ENCODE results near the gene TXNRD1. TPM values are rescaled to one million over a fixed set of nuclear protein-coding genes. Genes with fewer than 3 reads are reported as not detected.
"Not testable (repeated sequence)": the region's sequence is repeated elsewhere in the genome, so short reads cannot be mapped to it uniquely, and the experiment has no call there.

The TXNRD1 gene
- total RNA-seq, 1 donor = 502 TPM

GRCh38 chr12:104331376-104331775 is 115.8 kb downstream of the TXNRD1 start:
- TF ChIP-seq CTCF (IDR thresholded peaks at IDR 0.05; ENCODE audit: extremely low read depth, low read depth, low read length) = no peak
- Histone ChIP-seq H3K4me1 (ENCODE audit: insufficient read depth, low read length) (no peaks in the 10 kb centered on the region), H3K4me2 (ENCODE audit: insufficient read depth, low read length) (no peak overlapping the region), H4K20me1 (ENCODE audit: insufficient read depth, low read length) (peaks cover 14% of the 10 kb centered on the region), H3K79me2 (ENCODE audit: insufficient read depth, low read length) (peaks cover 11% of the 10 kb centered on the region), H3K27me3 (ENCODE audit: insufficient read depth, low read length) (no peaks in the 10 kb centered on the region), H3K4me3 (ENCODE audit: insufficient read depth, low read length) (no peak overlapping the region), H2AFZ (ENCODE audit: low read length) (no peak overlapping the region), H3K36me3 (ENCODE audit: insufficient read depth, low read length) (peaks cover 93% of the 10 kb centered on the region), H3K9me3 (ENCODE audit: low read depth, low read length) (no peaks in the 10 kb centered on the region), H3K27ac (ENCODE audit: low read depth, low read length) (peak overlapping the region; percentile 0)
- no peak for DNase-seq (ENCODE audit: insufficient read length, low spot score, missing footprints)

- H3K36me3 ChIP-seq (ENCODE audit: insufficient read depth, low read length) = peaks cover 93% of the 10 kb centered on the region
- H2AFZ ChIP-seq (ENCODE audit: low read length); H3K4me2 ChIP-seq (ENCODE audit: insufficient read depth, low read length); H3K4me1 ChIP-seq (ENCODE audit: insufficient read depth, low read length); H3K9me3 ChIP-seq (ENCODE audit: low read depth, low read length); DNase-seq (ENCODE audit: insufficient read length, low spot score, missing footprints); H3K27ac ChIP-seq (ENCODE audit: low read depth, low read length); H3K4me3 ChIP-seq (ENCODE audit: insufficient read depth, low read length); H3K27me3 ChIP-seq (ENCODE audit: insufficient read depth, low read length): not testable (repeated sequence)
- peaks cover 14% of the 10 kb centered on the region for H3K79me2 ChIP-seq (ENCODE audit: insufficient read depth, low read length)
- peaks cover 11% of the 10 kb centered on the region for H4K20me1 ChIP-seq (ENCODE audit: insufficient read depth, low read length)
Measured at GRCh38 chr12:104332273-104332672, 116.7 kb downstream of the TXNRD1 start.

- no peaks in the 10 kb centered on the region for H3K27me3 ChIP-seq (ENCODE audit: insufficient read depth, low read length)
- no peak overlapping the region for H3K4me3 ChIP-seq (ENCODE audit: insufficient read depth, low read length)
- peaks cover 15% of the 10 kb centered on the region for H4K20me1 ChIP-seq (ENCODE audit: insufficient read depth, low read length)
- H3K27ac ChIP-seq (ENCODE audit: low read depth, low read length) = peak overlapping the region; percentile 3
- H3K9me3 ChIP-seq (ENCODE audit: low read depth, low read length) = no peaks in the 10 kb centered on the region
- H3K36me3 ChIP-seq (ENCODE audit: insufficient read depth, low read length) = peaks cover 89% of the 10 kb centered on the region
- no peak for TF ChIP-seq CTCF (IDR thresholded peaks at IDR 0.05; ENCODE audit: extremely low read depth, low read depth, low read length)
- no peak for DNase-seq (ENCODE audit: insufficient read length, low spot score, missing footprints)
- no peak overlapping the region for H2AFZ ChIP-seq (ENCODE audit: low read length)
- H3K4me2 ChIP-seq (ENCODE audit: insufficient read depth, low read length) = no peak overlapping the region
- peaks cover 12% of the 10 kb centered on the region for H3K79me2 ChIP-seq (ENCODE audit: insufficient read depth, low read length)
- no peaks in the 10 kb centered on the region for H3K4me1 ChIP-seq (ENCODE audit: insufficient read depth, low read length)
Measured at GRCh38 chr12:104333692-104334255, 118.2 kb downstream of the TXNRD1 start.

GRCh38 chr12:104334581-104334980 is 119.0 kb downstream of the TXNRD1 start:
- no peaks in the 10 kb centered on the region for H3K27me3 ChIP-seq (ENCODE audit: insufficient read depth, low read length)
- no peak overlapping the region for H2AFZ ChIP-seq (ENCODE audit: low read length)
- H4K20me1 ChIP-seq (ENCODE audit: insufficient read depth, low read length) = peaks cover 21% of the 10 kb centered on the region
- H3K27ac ChIP-seq (ENCODE audit: low read depth, low read length) = peak overlapping the region; percentile 2
- H3K36me3 ChIP-seq (ENCODE audit: insufficient read depth, low read length) = peaks cover 89% of the 10 kb centered on the region
- H3K4me1 ChIP-seq (ENCODE audit: insufficient read depth, low read length) = peaks cover 7% of the 10 kb centered on the region
- H3K79me2 ChIP-seq (ENCODE audit: insufficient read depth, low read length) = peaks cover 15% of the 10 kb centered on the region
- no peak overlapping the region for H3K4me2 ChIP-seq (ENCODE audit: insufficient read depth, low read length)
- TF ChIP-seq CTCF (IDR thresholded peaks at IDR 0.05; ENCODE audit: extremely low read depth, low read depth, low read length) = no peak
- H3K9me3 ChIP-seq (ENCODE audit: low read depth, low read length) = no peaks in the 10 kb centered on the region
- H3K4me3 ChIP-seq (ENCODE audit: insufficient read depth, low read length) = no peak overlapping the region
- no peak for DNase-seq (ENCODE audit: insufficient read length, low spot score, missing footprints)

Data from osteoblast (primary cell).